ENCODE measurements around the gene GNA14.

DNA sequence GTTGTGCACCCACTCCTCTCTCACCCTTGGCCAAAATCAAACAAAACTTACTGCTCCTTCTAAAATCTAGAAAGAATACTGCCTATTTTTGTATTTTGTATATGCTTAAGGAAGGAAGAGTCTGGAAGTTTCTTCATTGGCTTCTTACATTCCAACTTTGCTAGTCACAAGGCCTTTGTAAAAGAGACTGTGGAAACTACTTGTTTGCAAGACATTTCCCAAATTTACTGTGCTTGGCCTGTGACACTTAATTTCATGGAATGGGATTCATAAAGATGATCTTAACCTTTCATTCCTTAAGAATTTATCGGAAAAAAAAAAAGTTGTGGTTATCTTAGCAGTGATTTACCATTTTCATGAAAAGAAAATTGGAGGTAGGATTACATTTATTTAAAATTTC lies 261.9 kb downstream of the GNA14 start:
- TF ChIP-seq POLR2A (IDR thresholded peaks at IDR 0.05): no peak
- TF ChIP-seq, protein P1, sequence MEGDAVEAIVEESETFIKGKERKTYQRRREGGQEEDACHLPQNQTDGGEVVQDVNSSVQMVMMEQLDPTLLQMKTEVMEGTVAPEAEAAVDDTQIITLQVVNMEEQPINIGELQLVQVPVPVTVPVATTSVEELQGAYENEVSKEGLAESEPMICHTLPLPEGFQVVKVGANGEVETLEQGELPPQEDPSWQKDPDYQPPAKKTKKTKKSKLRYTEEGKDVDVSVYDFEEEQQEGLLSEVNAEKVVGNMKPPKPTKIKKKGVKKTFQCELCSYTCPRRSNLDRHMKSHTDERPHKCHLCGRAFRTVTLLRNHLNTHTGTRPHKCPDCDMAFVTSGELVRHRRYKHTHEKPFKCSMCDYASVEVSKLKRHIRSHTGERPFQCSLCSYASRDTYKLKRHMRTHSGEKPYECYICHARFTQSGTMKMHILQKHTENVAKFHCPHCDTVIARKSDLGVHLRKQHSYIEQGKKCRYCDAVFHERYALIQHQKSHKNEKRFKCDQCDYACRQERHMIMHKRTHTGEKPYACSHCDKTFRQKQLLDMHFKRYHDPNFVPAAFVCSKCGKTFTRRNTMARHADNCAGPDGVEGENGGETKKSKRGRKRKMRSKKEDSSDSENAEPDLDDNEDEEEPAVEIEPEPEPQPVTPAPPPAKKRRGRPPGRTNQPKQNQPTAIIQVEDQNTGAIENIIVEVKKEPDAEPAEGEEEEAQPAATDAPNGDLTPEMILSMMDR (IDR thresholded peaks at IDR 0.05): no peak
